CD14-positive monocyte (primary cell): Measurements from ENCODE around the gene MICALL1. TPM values are rescaled to one million over a fixed set of nuclear protein-coding genes. Genes with fewer than 3 reads are reported as not detected.
A peak's percentile ranks its signal among the peaks of the same experiment; 100 is the strongest.

Source experiments
- DNase-seq, 3 donors: peaks; one replicate each; pipeline ENCODE4 v3.0.0-alpha.2; 2011 to 2022
- H2AFZ ChIP-seq: 2 replicates; pipeline ENCODE4 v1.6.0; 2012; ENCODE audit warnings: mild to moderate bottlenecking, low read depth, low read length, inconsistent platforms; ENCODE audit not compliant: insufficient read depth, poor library complexity, severe bottlenecking
- H3K27ac ChIP-seq, 2 donors: 1 replicate in 1 of 2; 2 replicates in 1 of 2; pipeline ENCODE4 v1.5.1; 2012 to 2013; ENCODE audit warnings: low read length in 2 of 2, control low read depth in 1 of 2, inconsistent platforms in 1 of 2, low read depth in 1 of 2, mild to moderate bottlenecking in 1 of 2
- H3K27me3 ChIP-seq, 2 donors: one replicate each; pipeline versions ENCODE4 v1.6.0 to v1.6.1; 2011 to 2013; ENCODE audit warnings: low read length in 2 of 2; ENCODE audit not compliant: control insufficient read depth in 2 of 2, insufficient read depth in 2 of 2
- H3K36me3 ChIP-seq, 2 donors: replicated peaks in 1 of 2; 1 replicate in 1 of 2; 2 replicates in 1 of 2; pipeline versions ENCODE4 v1.5.1 to v1.6.1; 2012 to 2013; ENCODE audit warnings: low read length in 2 of 2, control low read depth in 1 of 2, inconsistent platforms in 1 of 2, mild to moderate bottlenecking in 1 of 2; ENCODE audit not compliant: insufficient read depth in 2 of 2, control insufficient read depth in 1 of 2
- H3K4me1 ChIP-seq, 2 donors: 1 replicate in 1 of 2; 2 replicates in 1 of 2; pipeline versions ENCODE4 v1.5.1 to v1.6.1; 2012 to 2013; ENCODE audit warnings: low read length in 2 of 2, control low read depth in 1 of 2, inconsistent platforms in 1 of 2, mild to moderate bottlenecking in 1 of 2, moderate library complexity in 1 of 2; ENCODE audit not compliant: insufficient read depth in 2 of 2, control insufficient read depth in 1 of 2
- H3K4me2 ChIP-seq: replicated peaks from 2 replicates; pipeline ENCODE3; 2012; ENCODE audit warnings: low read length, moderate library complexity, mild to moderate bottlenecking; ENCODE audit not compliant: poor library complexity, severe bottlenecking; ENCODE audit errors: extremely low read depth
- H3K4me3 ChIP-seq, 3 experiments: fragments of 200-600 bp in 1 of 3; sonication (generic) in 1 of 3; replicated peaks in 1 of 3; 1 replicate in 2 of 3; 2 replicates in 1 of 3; pipeline ENCODE4 v1.5.1; 2011 to 2013; ENCODE audit warnings: low read length in 3 of 3, mild to moderate bottlenecking in 3 of 3, control low read depth in 2 of 3, low read depth in 2 of 3, inconsistent platforms in 1 of 3, moderate library complexity in 1 of 3
- H3K79me2 ChIP-seq: 2 replicates; pipeline ENCODE4 v1.6.0; 2012; ENCODE audit warnings: mild to moderate bottlenecking, control low read depth, inconsistent platforms, low read length, moderate library complexity; ENCODE audit not compliant: insufficient read depth
- H3K9ac ChIP-seq: 2 replicates; pipeline ENCODE4 v1.6.0; 2017; ENCODE audit warnings: low read length, mild to moderate bottlenecking; ENCODE audit not compliant: insufficient read depth, poor library complexity, severe bottlenecking
- H3K9me3 ChIP-seq, 2 donors: replicated peaks in 1 of 2; 1 replicate in 1 of 2; 2 replicates in 1 of 2; pipeline versions ENCODE4 v1.5.1 to v1.6.1; 2012 to 2013; ENCODE audit warnings: low read length in 2 of 2, control low read depth in 1 of 2; ENCODE audit not compliant: control insufficient read depth in 1 of 2, insufficient read depth in 1 of 2
- H4K20me1 ChIP-seq: 2 replicates; pipeline ENCODE4 v1.6.0; 2012; ENCODE audit warnings: mild to moderate bottlenecking, low read length, control low read depth, moderate library complexity; ENCODE audit not compliant: insufficient read depth
- H3K27ac Mint-ChIP-seq, 7 donors: one replicate each; pipeline ENCODE4 v1.8.0; 2020; ENCODE audit warnings: mild to moderate bottlenecking in 7 of 7, mixed read lengths in 7 of 7, moderate library complexity in 6 of 7, inconsistent platforms in 2 of 7
- H3K27me3 Mint-ChIP-seq, 3 donors: one replicate each; pipeline ENCODE4 v1.8.0; 2021 to 2022; ENCODE audit warnings: low read depth in 3 of 3, mild to moderate bottlenecking in 3 of 3, mixed read lengths in 3 of 3, moderate library complexity in 3 of 3, inconsistent platforms in 1 of 3
- H3K36me3 Mint-ChIP-seq, 2 donors: one replicate each; pipeline ENCODE4 v1.8.0; 2020; ENCODE audit warnings: mixed read lengths in 2 of 2, inconsistent platforms in 1 of 2, mild to moderate bottlenecking in 1 of 2
- H3K4me1 Mint-ChIP-seq: one replicate; pipeline ENCODE4 v1.8.0; 2020; ENCODE audit warnings: mild to moderate bottlenecking, mixed read lengths
- H3K4me3 Mint-ChIP-seq, 2 donors: one replicate each; pipeline ENCODE4 v1.8.0; 2020; ENCODE audit warnings: mild to moderate bottlenecking in 2 of 2, mixed read lengths in 2 of 2, moderate library complexity in 1 of 2
- H3K9me3 Mint-ChIP-seq, 7 donors: one replicate each; pipeline ENCODE4 v1.8.0; 2020 to 2022; ENCODE audit warnings: mixed read lengths in 7 of 7, mild to moderate bottlenecking in 6 of 7, moderate library complexity in 6 of 7, inconsistent platforms in 2 of 7
- WGBS: methylation state at CpG from one replicate; pipeline ENCODE4 v1.1.5; 2013; ENCODE audit warnings: missing lambda C conversion rate; ENCODE audit not compliant: insufficient coverage; 5-methylcytosine and 5-hydroxymethylcytosine counted together
- intact Hi-C, 2 donors: fragments of 100-400 bp; cut with micrococcal nuclease; formaldehyde crosslinking; loops; one replicate each; pipeline versions ENCODE4 v1.15.0 to v1.15.1; 2023
- polyA plus RNA-seq, 3 donors: library from polyadenylated mRNA; depleted of rRNA in 1 of 3; unstranded in 2 of 3; stranded (reverse) in 1 of 3; fragments of 300-500 nt in 2 of 3; fragments of >200 nt in 1 of 3; fragmentation: Illumina TruSeq in 2 of 3; gene quantifications; 1 replicate in 2 of 3; 2 replicates in 1 of 3; pipeline ENCODE4 v1.2.3, GENCODE V29; 2012 to 2021
- TF ChIP-seq, protein P1 (sequence below): fragments of 200-600 bp; IDR thresholded peaks from one replicate; pipeline ENCODE4 v1.8.0; 2022; ENCODE audit warnings: antibody characterized with exemption, mild to moderate bottlenecking

MICALL1 gene
- polyA plus RNA-seq, 3 donors, result 0.51 to 7.0 (median 1.3) TPM

DNA sequence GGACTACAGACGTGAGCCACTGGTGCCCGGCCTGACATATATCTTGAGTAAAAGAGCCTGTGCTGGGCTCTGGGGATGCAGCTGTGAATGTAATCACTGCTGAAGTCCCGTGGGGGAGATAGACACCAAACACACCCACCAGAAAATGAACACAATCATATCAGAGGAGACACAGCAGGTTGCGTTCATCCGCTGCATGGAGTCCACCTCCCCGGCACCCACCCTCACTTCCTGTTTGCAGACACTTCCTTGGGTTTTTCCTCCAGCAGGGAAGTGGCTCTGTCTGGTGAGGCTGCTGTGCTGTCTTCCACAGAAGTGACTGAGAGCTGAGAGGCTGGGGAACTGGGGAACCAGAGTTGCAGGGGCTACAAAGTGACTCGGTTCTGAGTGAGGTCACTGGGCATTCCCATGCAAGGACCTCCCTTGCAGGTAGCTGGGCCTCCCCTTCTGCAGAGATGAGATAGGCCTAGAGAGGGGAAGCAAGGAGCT, 7.2 kb downstream of the MICALL1 start:
- Histone ChIP-seq H3K27ac (no peak overlapping the region), H3K4me2 (no peak overlapping the region), H3K4me1 (no peaks in the 10 kb centered on the region), H2AFZ (no peak overlapping the region), H3K36me3 (peaks cover 14 to 29% of the 10 kb centered on the region in 2 donors), H3K9me3 (no peaks in the 10 kb centered on the region), H3K4me3 (no peak overlapping the region), H3K9ac (no peak overlapping the region), H3K79me2 (no peaks in the 10 kb centered on the region), H3K27me3 (no peaks in the 10 kb centered on the region), H4K20me1 (no peaks in the 10 kb centered on the region)
- Mint-ChIP-seq H3K9me3 (no peaks in the 10 kb centered on the region), H3K27ac (no peak overlapping the region), H3K27me3 (peaks cover 0 to 2% (median under 1%) of the 10 kb centered on the region in 3 donors), H3K4me1 (peaks cover 3% of the 10 kb centered on the region), H3K4me3 (no peak overlapping the region), H3K36me3 (peaks cover 31 to 41% of the 10 kb centered on the region in 2 donors)
- TF ChIP-seq, protein P1, sequence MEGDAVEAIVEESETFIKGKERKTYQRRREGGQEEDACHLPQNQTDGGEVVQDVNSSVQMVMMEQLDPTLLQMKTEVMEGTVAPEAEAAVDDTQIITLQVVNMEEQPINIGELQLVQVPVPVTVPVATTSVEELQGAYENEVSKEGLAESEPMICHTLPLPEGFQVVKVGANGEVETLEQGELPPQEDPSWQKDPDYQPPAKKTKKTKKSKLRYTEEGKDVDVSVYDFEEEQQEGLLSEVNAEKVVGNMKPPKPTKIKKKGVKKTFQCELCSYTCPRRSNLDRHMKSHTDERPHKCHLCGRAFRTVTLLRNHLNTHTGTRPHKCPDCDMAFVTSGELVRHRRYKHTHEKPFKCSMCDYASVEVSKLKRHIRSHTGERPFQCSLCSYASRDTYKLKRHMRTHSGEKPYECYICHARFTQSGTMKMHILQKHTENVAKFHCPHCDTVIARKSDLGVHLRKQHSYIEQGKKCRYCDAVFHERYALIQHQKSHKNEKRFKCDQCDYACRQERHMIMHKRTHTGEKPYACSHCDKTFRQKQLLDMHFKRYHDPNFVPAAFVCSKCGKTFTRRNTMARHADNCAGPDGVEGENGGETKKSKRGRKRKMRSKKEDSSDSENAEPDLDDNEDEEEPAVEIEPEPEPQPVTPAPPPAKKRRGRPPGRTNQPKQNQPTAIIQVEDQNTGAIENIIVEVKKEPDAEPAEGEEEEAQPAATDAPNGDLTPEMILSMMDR, result no peak
- intact Hi-C loops, result no loop called here
- peak in 1 of 3 donors; percentile 34 for DNase-seq
- 45% methylated on average over 4 of the region's 7 CpGs for WGBS

DNA sequence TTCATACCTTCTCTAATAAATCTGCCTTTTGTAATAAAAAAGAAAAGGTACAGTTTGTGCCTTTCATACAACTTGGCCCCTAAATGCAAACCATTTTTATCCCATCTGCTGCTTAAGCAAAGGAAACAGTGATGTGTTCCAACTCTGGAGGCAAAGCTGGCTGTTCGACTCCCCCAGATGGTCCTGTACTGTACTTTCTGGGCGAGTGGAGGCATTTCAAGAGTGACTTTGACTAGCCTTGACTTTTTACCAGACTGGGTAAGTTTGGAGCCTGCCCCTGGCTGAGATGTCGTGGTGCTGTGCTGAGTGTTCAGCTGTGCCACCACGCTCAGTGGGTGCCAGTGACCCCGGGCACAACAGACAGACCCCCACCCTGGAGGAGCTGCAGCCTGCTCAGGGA, 10.2 kb downstream of the MICALL1 start:
- no peaks in the 10 kb centered on the region for H3K9me3 Mint-ChIP-seq

More for the DNA sequence above, 10.2 kb downstream of the MICALL1 start:
- Histone ChIP-seq H3K27me3 (no peaks in the 10 kb centered on the region), H3K27ac (no peak overlapping the region), H3K4me1 (peaks cover 7 to 9% of the 10 kb centered on the region in 2 donors), H3K9me3 (no peaks in the 10 kb centered on the region), H3K4me2 (no peak overlapping the region), H2AFZ (no peak overlapping the region), H3K36me3 (peaks cover 16 to 38% of the 10 kb centered on the region in 2 donors), H3K4me3 (no peak overlapping the region), H3K79me2 (no peaks in the 10 kb centered on the region), H3K9ac (no peak overlapping the region), H4K20me1 (no peaks in the 10 kb centered on the region)
- no peak for DNase-seq
- Mint-ChIP-seq H3K27ac (no peak overlapping the region), H3K27me3 (peaks cover 0 to 3% (median 3%) of the 10 kb centered on the region in 3 donors), H3K4me1 (peaks cover 5% of the 10 kb centered on the region), H3K4me3 (no peak overlapping the region), H3K36me3 (peaks cover 32 to 48% of the 10 kb centered on the region in 2 donors)
- TF ChIP-seq, protein P1, result no peak
- intact Hi-C loops, result no loop called here
- whole genome bisulfite sequencing, result 82% methylated on average over 3 of the region's 5 CpGs
